ENCODE measurements around the gene HNRNPC. TPM values are rescaled to one million over a fixed set of nuclear protein-coding genes. Genes with fewer than 3 reads are reported as not detected.

The HNRNPC gene
- total RNA-seq, 2 experiments from 2014 or later, result 897 to 1,000 TPM

DNA sequence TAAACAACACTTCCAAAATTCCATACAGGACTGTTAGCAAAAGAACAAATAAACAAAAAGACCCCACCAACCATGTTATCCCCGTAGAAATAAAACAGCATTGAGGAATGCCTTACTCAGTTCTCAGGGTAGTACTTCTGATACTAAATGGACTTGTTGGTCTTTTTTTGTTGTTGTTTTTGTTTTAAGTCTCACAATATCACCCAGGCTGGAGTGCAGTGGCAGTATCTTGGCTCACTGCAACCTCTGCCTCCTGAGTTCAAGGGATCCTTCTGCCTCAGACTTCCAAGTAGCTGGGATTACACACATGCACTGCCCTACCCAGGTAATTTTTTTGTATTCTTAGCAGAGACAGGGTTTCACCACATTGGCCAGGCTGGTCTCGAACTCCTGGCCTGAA, 17.1 kb downstream of the HNRNPC start:
- DNase-seq (ENCODE audit: low spot score), result no peak
- Histone ChIP-seq H3K36me3 (ENCODE audit: insufficient read depth, low read length) (peaks cover 100% of the 10 kb centered on the region), H4K20me1 (ENCODE audit: insufficient read depth, low read length) (peaks cover 75% of the 10 kb centered on the region), H3K4me1 (ENCODE audit: insufficient read depth, low read length, poor library complexity, severe bottlenecking) (peaks cover 4% of the 10 kb centered on the region), H3K4me3 (ENCODE audit: low read depth, low read length, poor library complexity, severe bottlenecking) (no peak overlapping the region), H3K9me3 (ENCODE audit: low read length) (peaks cover 8% of the 10 kb centered on the region; the same call in 1 of the 2 replicates), H3K79me2 (ENCODE audit: insufficient read depth, low read depth, low read length) (peaks cover 100% of the 10 kb centered on the region), H3K4me2 (ENCODE audit: low read length) (no peak overlapping the region), H3K27ac (ENCODE audit: low read depth, low read length, poor library complexity, severe bottlenecking) (no peak overlapping the region), H2AFZ (ENCODE audit: low read length) (no peak overlapping the region), H3K9me2 (ENCODE audit: insufficient read depth, low read length) (no peaks in the 10 kb centered on the region)
- intact Hi-C loops (cut with micrococcal nuclease; ENCODE audit: unreplicated experiment), result no loop called here
- no TSS peak for BruUV-seq (replicated peaks)
- ChIA-PET CTCF (ENCODE audit: unreplicated experiment) (no interaction called here), POLR2A (no interaction called here)
- TF ChIP-seq, protein P1, sequence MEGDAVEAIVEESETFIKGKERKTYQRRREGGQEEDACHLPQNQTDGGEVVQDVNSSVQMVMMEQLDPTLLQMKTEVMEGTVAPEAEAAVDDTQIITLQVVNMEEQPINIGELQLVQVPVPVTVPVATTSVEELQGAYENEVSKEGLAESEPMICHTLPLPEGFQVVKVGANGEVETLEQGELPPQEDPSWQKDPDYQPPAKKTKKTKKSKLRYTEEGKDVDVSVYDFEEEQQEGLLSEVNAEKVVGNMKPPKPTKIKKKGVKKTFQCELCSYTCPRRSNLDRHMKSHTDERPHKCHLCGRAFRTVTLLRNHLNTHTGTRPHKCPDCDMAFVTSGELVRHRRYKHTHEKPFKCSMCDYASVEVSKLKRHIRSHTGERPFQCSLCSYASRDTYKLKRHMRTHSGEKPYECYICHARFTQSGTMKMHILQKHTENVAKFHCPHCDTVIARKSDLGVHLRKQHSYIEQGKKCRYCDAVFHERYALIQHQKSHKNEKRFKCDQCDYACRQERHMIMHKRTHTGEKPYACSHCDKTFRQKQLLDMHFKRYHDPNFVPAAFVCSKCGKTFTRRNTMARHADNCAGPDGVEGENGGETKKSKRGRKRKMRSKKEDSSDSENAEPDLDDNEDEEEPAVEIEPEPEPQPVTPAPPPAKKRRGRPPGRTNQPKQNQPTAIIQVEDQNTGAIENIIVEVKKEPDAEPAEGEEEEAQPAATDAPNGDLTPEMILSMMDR (conservative IDR thresholded peaks at IDR 0.05; ENCODE audit: low read length), result no peak
- TF ChIP-seq EZH2phosphoT487 (IDR thresholded peaks at IDR 0.05; ENCODE audit: borderline replicate concordance, low read depth, low read length), result no peak

DNA sequence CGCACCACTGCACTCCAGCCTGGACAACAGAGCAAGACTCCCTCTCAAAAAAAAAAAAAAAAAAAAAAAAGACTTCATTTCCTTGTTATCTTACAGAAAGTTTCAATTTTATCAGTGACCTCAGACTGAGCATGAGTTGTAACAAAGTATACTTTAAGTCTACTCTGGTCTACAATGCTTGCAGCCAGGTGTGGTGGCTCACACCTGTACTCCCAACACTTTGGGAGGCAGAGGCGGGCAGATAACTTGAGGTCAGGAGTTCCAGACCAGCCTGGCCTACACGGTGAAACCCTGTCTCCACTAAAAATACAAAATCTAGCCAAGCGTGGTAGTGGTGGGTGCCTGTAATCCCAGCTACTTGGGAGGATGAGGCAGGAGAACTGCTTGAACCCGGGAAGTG, 18.0 kb downstream of the HNRNPC start:
- Histone ChIP-seq H3K4me1 (ENCODE audit: insufficient read depth, low read length, poor library complexity, severe bottlenecking) (peaks cover 4% of the 10 kb centered on the region), H3K79me2 (ENCODE audit: insufficient read depth, low read depth, low read length) (peaks cover 100% of the 10 kb centered on the region), H3K36me3 (ENCODE audit: insufficient read depth, low read length) (peaks cover 100% of the 10 kb centered on the region), H3K9me3 (ENCODE audit: low read length) (peaks cover 8% of the 10 kb centered on the region; the same call in 1 of the 2 replicates), H3K4me2 (ENCODE audit: low read length) (no peak overlapping the region), H4K20me1 (ENCODE audit: insufficient read depth, low read length) (peaks cover 74% of the 10 kb centered on the region), H3K27ac (ENCODE audit: low read depth, low read length, poor library complexity, severe bottlenecking) (no peak overlapping the region), H2AFZ (ENCODE audit: low read length) (no peak overlapping the region), H3K9me2 (ENCODE audit: insufficient read depth, low read length) (no peaks in the 10 kb centered on the region), H3K4me3 (ENCODE audit: low read depth, low read length, poor library complexity, severe bottlenecking) (no peak overlapping the region)
- ChIA-PET POLR2A (interaction anchor here (0.6 to 0.8 kb wide), 2 partner anchors 186 to 276 kb away, joined by 3 read pairs; no protein-coding TSS in a partner anchor), CTCF (ENCODE audit: unreplicated experiment) (no interaction called here)
- BruUV-seq (replicated peaks), result no TSS peak
- intact Hi-C loops (cut with micrococcal nuclease; ENCODE audit: unreplicated experiment), result no loop called here
- TF ChIP-seq EZH2phosphoT487 (IDR thresholded peaks at IDR 0.05; ENCODE audit: borderline replicate concordance, low read depth, low read length), result no peak
- TF ChIP-seq, protein P1 (conservative IDR thresholded peaks at IDR 0.05; ENCODE audit: low read length), result no peak
- no peak for DNase-seq (ENCODE audit: low spot score)

GRCh38 chr14:21248739-21249411, 20.4 kb downstream of the HNRNPC start:
- Histone ChIP-seq H3K9me3 (ENCODE audit: low read length) (peaks cover 8% of the 10 kb centered on the region; the same call in 1 of the 2 replicates), H3K36me3 (ENCODE audit: insufficient read depth, low read length) (peaks cover 100% of the 10 kb centered on the region), H2AFZ (ENCODE audit: low read length) (no peak overlapping the region), H3K4me2 (ENCODE audit: low read length) (no peak overlapping the region), H3K4me3 (ENCODE audit: low read depth, low read length, poor library complexity, severe bottlenecking) (no peak overlapping the region), H3K27ac (ENCODE audit: low read depth, low read length, poor library complexity, severe bottlenecking) (no peak overlapping the region), H3K4me1 (ENCODE audit: insufficient read depth, low read length, poor library complexity, severe bottlenecking) (no peaks in the 10 kb centered on the region), H3K79me2 (ENCODE audit: insufficient read depth, low read depth, low read length) (peaks cover 100% of the 10 kb centered on the region), H3K9me2 (ENCODE audit: insufficient read depth, low read length) (no peaks in the 10 kb centered on the region), H4K20me1 (ENCODE audit: insufficient read depth, low read length) (peaks cover 68% of the 10 kb centered on the region)
- DNase-seq (ENCODE audit: low spot score), result no peak
- CTCF ChIA-PET (ENCODE audit: unreplicated experiment), result no interaction called here
- TF ChIP-seq EZH2phosphoT487 (IDR thresholded peaks at IDR 0.05; ENCODE audit: borderline replicate concordance, low read depth, low read length), result no peak
- TF ChIP-seq, protein P1 (conservative IDR thresholded peaks at IDR 0.05; ENCODE audit: low read length), result no peak
- intact Hi-C loops (cut with micrococcal nuclease; ENCODE audit: unreplicated experiment), result no loop called here
- POLR2A ChIA-PET, result interaction anchor here (0.7 kb wide), 1 partner anchor 16 kb away, joined by 3 read pairs; no protein-coding TSS in a partner anchor
- BruUV-seq (replicated peaks), result no TSS peak

All from OCI-LY7 (cell line).